Muscle of back (tissue), 11 donors: ENCODE results near the gene CELF5. TPM values are rescaled to one million over a fixed set of nuclear protein-coding genes. Genes with fewer than 3 reads are reported as not detected.
"Not testable (repeated sequence)": the region's sequence is repeated elsewhere in the genome, so short reads cannot be mapped to it uniquely, and the experiment has no call there.

Experiments
- DNase-seq, 3 donors: peaks; one replicate each; pipeline versions ENCODE4 v3.0.0 to v3.0.0-alpha.2; 2013
- polyA plus RNA-seq, 10 donors: library from polyadenylated mRNA; unstranded; fragments of 120-200 nt; gene quantifications; one replicate each; pipeline ENCODE4 v1.2.1, GENCODE V29; 2013; ENCODE audit not compliant: insufficient read length in 10 of 10

The CELF5 gene
- polyA plus RNA-seq, 10 donors, result 0.08 to 0.58 (median 0.39) TPM

DNA sequence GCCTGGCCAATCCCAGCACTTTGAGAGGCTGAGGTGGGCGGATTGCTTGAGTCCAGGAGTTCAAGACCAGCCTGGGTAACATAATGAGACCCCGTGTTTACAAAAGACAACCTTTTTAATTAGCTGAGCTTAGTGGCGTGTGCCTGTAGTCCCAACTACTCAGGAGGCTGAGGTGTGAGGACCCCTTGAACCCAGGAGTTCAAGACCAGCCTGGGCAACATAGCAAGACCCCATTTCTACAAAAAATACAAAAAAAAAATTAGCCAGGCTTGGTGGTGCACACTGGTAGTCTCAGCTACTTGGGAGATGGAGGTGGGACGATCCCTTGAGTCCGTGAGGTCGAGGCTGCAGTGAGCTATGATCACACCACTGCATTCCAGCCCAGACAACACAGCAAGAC is 66.4 kb downstream of the CELF5 start:
- DNase-seq, result not testable (repeated sequence)

DNA sequence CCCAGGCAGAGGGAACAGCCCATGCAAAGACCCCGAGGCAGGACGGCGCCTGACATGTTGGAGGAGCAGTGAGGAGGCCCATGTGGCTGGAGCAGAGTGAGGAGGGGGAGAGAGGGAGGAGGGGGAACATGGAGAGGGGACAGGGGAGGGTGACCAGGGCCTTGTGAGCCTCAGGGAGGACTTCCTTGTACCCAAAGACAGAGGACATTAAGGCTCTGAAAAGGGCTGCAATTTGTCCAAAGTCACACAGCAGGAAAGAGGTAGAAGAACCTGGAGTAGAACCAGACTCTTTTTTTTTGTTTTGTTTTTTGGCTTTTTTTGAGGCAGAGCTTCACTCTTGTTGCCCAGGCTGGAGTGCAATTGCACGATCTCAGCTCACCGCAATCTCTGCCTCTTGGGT is 67.2 kb downstream of the CELF5 start:
- no peak for DNase-seq

DNA sequence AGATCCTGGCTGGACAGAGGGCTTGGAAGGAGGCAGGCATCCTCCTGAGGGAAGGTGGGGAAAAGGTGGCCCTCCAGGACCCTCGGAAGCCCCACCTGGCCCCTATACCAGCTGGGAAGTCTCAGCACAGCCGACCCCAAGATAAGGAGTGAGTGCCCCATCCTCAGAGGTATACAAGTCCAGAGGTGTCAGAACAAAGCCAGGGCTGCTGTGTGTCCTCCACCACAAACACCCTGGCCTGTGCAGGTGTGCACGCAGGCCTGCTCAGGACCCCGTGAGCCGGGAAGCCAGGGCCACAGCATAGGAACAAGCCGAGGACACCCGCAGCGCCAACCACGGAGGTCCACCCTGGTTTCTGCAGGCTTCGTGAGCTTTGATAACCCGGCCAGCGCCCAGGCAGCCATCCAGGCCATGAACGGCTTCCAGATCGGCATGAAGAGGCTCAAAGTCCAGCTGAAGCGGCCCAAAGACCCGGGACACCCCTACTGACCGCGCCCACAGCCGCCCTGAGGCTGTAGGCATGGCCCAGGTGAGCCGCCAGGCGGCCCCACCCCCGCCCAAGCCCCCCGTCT is 68.6 kb downstream of the CELF5 start:
- no peak for DNase-seq

DNA sequence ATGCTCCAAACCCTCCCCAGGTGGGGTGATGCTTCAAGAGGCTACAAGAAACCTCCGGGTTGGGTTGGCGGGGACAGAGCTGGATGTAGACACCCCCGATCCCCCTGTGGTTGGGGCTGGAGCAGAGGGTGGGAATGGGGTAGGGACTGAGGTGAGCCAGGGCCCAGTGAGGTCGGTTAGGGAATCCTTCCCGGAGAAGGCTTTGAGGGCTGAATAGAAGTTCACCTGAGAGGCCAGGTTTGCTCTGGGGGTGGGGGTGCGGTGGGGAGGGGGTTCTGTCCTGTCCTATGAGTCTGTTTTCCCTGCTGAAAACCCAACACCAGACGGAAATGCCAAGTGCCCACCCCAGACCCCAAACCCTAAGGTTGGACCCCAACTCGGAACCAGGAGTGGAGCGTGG is 69.1 kb downstream of the CELF5 start:
- DNase-seq, result no peak

DNA sequence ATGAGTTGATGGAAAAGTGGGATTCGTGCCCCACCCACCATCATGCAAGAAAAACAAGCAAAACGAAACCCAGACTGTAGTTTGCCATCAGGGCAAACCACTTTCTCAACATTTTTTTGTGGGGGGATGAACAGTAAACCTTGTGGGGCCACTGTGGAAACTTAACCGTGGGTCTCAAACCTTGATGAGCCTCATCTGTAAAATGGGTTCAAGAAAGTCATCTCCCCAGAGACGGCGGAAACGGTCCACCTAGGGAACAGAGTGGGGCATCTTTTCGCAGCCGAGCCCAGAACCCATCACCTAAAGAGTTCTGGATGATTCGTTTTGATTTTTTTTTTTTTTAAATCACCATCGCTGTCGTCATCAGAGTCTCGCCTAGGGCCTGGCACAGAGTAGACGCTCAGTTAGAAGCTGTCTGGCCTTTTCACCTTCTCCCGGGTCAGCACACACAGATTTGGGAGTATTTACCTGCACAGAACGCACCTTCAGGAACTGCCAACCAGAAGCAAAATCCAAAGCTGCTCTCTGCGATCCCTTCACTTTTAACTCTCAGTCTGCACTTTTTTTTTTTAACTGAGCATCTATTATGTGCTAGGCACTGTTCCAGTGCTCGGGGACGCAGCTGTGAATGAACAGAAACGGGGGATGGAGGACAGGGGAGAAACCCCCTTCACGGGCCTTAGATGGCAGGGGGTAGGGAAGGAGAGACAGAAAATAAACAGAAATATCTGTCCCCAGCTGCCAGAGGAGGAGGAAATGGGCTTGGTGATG is 69.8 kb downstream of the CELF5 start:
- no peak for DNase-seq

DNA sequence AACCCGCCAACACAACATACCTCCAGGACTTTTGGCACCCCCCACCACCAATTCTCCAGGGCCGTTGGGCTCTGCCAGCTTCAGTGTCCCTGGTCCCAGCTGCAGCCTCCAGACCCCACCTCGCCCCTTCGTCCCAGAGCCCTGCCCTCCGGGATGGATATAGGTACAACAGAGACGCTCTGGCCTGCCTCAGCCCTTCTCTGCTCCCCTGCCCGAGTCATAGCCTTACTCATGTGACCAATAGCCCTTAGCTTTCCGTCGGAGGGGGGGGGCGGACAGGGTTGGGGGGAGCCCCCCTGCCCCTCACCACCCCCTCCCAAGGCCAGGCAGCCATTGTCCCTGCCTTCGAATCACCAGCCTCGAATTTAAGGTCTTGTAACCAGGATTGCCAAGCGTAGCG is 71.1 kb downstream of the CELF5 start:
- no peak for DNase-seq

DNA sequence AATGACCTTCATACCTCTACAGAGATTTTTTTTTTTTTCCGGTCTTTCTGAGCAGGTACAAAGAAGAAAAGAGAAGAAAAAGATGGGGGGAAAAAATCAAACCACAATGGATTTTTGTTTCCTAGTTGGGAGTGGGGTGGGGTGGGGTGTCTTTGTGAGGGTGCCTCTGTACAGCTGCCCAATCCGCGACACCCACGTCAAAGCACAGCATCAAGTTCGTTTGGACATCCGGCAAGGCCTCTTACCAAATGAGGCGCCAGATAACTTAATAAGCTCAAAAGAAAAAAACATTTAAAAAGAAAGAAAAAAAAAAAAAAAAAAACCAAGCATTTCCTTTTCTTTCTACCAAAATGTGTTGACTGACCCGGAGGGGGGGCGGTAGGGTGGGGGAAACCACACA is 71.6 kb downstream of the CELF5 start:
- DNase-seq, result no peak

DNA sequence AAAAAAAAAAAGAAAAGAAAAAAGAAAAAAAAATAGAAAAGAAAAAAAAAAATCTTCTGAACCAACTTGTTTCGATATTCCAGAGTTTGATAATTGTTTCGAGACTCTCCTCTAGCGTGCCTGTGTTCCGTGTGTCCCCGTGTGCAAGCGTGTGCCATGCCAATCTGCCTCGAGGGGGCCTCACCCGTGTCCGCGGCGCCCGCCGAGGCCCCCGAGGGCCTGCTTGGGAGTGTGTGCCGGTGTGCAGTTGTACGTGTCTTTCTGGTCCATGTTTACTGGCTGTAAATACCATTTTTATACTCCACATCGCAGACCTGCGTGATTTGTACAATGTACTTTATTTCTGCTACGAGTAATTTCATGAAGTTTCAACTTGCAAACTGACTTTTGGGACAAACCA is 72.0 kb downstream of the CELF5 start:
- DNase-seq, result no peak

DNA sequence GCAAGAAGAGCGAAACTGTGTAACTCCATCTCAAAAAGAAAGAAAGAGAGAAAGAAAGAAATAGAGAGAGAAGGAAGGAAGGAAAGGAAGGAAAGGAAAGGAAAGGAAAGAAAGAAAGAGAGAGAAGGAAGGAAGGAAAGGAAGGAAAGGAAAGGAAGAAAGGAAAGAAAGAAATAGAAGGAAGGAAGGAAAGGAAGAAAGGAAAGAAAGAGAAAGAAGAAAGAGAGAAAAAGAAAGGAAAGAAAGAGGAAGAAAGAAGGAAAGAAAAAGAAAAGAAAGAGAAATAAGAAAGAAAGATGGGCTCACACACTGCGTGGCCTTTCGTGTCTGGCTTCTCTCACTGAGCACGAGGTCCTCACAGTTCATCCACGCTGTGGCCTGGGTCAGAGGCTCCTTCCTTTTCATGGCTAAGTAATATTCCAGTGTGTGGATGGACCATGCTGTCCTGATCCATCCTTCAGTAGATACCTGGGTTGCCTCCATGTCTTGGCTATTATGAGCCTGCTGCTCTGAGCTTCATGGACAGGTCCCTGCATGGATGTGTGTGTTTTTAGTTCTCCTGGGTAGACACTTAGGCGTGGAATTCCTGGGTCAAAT is 74.5 kb downstream of the CELF5 start:
- DNase-seq, result no peak

DNA sequence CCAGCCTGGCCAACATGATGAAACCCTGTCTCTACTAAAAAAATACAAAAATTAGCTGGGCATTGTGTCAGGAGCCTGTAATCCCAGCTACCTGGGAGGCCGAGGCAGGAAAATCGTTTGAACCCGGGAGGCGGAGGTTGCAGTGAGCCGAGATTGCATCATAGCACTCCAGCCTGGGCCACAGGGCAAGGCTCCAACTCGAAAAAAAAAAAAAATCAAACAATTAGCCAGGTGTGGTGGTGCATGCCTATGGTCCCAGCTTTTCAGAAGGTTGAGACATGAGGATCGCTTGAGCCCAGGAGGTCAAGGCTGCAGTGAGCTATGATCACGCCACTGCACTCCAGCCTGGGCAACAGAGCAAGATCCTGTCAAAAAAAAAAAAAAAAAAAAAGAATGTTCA is 76.1 kb downstream of the CELF5 start:
- not testable (repeated sequence) for DNase-seq

DNA sequence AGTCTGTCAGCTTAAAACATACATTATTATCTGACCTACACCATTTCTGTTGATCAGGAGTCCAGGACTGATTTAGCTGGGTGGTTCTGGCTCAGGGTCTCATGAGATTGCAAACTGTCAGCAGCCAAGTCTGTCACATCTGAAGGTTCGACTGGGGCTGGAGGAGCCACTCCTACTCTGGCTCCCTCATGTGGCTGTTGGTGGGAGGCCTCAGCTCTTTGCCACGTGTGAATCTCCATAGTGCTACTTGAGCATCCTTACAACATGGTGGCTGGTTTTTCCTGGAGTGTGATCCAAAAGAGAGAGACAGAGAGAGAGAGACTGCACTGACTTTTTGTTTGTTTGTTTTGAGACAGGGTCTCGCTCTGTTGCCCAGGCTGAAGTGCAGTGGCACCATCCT is 78.3 kb downstream of the CELF5 start:
- no peak for DNase-seq

DNA sequence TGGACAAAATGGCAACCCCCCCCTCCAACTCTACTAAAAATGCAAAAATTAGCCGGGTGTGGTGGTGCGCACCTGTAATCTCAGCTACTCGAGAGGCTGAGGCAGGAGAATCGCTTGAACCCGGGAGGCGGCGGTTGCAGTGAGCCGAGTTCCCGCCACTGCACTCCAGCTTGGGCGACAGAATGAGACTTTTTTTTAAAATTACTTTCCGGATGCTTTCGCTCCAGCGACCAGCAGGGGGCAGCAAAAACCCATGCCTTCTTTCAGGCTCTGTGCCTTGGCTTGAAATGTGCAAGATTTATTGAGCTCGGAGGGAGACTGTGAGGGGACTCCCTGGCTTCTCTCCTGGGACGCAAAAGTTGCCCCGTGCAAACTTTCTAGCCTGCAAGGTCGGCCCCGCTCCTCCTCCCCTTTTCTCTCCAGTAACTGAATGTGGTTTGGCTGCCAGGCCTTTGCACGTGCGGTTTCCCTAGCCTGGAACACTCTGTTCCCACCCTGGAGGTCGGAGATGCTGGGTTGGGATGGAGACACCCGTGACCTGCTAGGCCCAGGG is 80.5 kb downstream of the CELF5 start:
- DNase-seq, result peak; percentile 53 to 83 (median 79)

DNA sequence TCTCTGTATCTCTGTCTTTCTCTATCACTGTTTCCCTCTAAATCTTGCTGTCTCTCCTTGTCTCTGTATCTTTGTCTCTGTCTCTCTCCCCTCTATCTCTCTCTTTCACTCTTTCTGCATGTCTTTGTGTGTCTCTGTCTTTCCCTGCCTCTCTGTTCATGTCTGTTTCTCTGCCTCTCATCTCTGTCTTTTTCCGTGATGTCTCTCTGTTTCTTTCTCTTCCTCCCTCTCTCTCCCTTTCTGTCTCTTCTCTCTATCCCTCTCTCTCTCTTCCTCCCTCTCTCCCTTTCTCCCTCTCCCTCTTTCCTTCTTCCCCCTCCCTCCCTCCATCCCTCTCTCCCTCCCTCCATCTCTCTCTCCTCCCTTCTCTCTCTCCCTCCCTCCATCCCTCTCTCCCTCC is 85.3 kb downstream of the CELF5 start:
- DNase-seq, result no peak

DNA sequence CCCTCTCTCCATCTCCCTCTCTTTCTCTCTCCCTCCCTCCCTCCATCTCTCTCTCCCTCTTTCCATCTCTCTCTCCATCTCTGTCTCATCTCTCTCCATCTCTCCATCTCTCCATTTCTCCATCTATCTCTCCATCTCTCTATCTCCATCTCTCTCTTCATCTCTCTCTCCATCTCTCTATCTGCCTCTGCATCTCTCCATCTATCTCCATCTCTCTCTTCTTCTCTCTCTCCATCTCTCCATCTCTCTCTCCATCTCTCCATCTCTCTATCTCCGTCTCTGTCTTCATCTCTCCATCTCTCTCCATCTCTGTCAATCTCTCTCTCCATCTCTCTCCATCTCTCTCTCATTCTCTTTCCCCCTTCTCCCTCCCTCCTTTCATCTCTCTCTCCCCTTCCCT is 85.8 kb downstream of the CELF5 start:
- DNase-seq, result no peak

DNA sequence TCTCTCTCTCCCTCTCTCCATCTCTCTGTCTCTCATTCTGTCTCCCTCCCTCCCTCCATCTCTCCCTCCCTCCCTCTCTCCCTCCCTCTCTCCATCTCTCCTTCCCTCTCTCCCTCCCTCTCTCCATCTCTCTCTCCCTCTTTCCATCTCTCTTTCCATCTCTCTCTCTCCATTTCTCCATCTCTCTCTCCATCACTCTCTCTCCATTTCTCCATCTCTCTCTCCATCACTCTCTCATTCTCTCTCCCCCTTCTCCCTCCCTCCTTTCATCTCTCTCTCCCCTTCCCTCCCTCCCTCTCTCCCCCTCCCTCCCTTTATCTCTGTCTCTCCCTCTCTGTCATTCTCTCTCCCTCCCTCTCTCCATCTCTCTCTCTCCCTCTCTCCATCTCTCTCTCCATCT is 86.2 kb downstream of the CELF5 start:
- DNase-seq, result no peak

DNA sequence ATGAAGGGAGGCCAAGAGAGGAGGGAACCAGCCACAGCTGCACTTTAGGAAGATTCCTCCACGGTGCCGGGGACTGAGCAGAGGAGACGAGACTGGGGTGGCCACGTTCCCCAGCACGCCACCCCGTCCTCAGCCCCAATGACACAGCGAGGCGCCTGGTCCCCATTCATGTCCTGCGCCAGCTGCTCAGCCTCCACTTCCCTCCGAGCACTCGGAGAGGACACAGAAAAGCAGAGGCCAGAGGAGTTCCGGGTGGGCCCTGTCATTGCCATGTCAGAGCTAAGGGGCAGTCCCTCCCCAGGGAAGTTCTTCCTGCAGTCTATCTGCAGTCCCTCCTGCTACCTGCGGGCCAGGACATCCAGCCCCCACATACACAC is 88.7 kb downstream of the CELF5 start:
- DNase-seq, result no peak

DNA sequence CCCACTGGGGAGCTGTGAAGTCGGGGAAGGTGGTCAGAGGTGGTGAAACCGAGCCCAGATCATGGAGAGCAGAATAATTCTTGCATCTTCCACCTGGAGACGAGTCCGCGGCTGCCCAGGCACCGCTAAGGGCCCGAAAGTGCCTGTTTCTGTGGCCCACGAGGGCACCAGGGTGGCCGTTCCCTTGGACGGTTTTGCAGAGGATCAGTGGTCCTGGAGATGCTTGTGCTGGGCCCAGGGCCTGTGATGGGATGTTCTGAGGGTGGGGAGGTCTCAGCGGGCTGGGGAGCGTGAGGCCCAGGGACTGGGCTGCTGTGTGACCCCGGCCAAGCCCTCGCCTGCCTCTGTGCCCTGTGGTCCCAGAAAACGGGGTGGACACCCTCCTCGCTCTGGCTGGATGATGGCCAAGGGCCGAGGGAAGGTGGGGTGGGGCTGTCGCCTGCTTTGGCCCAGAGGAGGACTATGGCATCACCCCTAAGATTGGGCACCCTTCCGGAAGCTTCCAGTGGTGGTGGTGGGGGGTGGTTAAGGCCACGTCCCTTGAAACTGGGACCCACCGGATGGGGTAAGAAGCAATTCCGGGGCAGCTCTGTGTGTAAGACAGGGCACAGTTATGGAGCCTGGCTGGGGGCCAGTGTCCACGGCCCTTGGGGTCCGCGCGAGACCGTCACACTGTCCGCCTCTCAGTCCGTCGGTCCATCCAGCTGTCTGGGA is 90.7 kb downstream of the CELF5 start:
- no peak for DNase-seq

DNA sequence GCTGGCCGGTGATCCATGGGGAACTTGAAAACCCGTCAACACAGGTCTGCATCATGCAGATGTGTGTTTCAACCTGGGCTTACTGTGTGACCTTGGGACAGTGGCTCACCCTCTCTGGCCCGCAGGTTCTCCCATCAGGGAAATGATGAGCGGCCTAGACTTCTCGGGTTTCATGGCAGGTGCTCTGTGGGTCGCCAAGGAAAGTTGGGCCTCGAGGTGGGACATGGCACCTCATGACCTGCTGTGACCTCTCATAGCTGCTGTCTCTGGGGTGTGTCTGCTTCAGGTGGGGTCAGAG is 91.2 kb downstream of the CELF5 start:
- no peak for DNase-seq

DNA sequence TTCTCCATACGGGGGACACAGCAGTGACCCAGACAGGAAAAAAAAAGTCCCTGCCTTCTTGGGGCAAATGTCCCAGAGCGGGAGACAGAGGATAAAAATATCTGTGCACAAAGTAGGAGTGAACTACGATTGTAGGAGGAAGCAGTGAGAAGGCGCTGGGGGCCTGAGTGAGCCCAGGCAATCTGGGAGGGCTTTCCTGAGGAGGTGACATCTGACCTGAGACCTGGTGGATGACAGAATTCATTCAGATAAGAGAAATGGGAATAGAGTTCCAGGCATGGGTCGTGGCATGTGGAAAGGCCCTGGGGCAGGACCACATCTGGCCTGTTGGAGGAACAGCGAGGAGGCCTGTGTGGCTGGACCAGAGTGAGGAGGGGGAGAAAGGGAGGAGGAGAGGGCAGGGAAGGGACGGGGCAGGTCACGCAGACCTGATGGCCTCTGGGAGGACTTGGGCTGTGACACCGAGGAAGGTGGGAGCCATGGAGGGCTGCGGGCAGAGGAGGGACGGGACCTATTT is 91.7 kb downstream of the CELF5 start:
- no peak for DNase-seq

DNA sequence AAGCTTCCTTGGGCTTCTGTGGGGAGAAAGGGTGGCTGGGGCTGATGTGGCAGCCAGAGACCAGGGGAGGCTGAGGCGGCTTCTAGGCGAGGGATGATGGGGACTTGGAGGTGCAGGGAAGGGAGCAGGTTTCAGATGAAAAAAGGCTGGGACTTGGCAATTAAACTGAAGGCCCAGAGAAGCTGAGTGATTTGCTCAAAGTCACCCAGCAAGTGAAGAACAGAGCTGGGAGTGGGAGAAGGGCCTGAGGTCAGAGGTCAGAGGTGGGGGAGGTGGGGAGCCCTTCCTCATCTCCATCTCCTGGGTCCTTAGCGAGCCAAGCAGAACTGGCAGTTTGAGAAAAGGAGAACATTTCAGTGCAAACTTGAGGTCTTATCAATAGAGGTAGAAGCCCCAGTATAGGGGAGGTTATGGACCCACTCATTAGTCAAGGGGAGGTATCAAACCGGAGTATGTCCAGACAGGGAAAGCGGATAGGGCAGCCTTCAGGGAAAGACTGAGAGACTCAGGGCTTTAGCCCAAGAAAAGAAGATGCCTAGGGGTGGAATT is 92.3 kb downstream of the CELF5 start:
- DNase-seq, result no peak

DNA sequence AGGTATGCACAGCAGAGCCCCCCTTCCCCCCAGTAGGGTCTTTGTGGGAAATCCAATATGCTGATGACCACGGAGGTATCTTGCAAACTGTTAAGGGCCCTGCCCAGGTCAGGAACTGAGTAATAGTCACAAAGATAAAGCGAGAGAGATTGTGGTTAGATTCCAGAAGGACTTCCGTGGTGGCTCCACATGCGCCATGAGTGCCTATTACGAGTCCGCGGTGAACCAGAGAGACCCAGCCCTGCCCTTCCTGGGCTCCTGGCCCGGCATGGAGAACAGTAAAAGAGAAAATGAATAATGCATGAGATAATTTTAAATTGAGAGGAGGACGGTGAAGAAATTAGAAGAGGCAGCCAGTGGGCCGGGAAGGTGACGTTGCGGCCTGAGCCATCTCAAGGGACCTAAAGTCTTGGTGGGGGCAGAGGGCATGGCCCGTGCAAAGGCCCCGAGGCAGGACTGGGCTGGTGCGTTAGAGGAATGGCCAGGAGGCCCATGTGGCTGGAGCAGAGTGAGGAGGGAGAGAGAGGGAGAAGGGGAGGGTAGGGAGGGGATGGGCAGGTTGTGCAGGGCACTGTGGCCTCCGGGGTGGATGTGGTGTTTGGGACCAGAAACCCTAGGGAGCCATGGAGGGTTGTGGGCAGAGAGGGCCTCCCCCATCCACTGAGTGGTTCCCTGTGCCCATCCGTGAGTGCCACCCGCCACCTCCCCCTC is 95.3 kb downstream of the CELF5 start:
- no peak for DNase-seq

DNA sequence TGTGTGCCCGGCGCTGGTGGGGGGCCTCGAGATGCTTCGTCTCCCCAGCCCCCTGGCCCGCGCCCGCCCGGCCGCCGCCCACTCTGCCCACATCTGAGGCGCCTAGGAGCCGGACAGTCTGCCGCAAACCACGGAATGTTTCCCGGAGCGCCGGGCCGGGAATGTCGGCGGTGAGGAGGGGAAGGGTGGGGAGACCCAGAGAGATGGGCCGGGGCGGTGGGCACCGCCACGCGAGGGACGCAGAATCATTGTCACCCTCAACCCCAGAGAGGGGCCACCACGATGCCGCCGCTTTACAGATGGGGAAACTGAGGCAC is 95.9 kb downstream of the CELF5 start:
- no peak for DNase-seq
